H9 (cell line): ENCODE measurements around the gene RAD18. TPM values are rescaled to one million over a fixed set of nuclear protein-coding genes. Genes with fewer than 3 reads are reported as not detected.

ENCODE experiments used
- DNase-seq: peaks from one replicate; pipeline ENCODE4 v3.0.0-alpha.2; 2017
- H2AFZ ChIP-seq: one replicate; pipeline ENCODE4 v1.6.1; 2013; ENCODE audit warnings: mild to moderate bottlenecking, low read length, control low read depth, moderate library complexity
- H2AK5ac ChIP-seq: 2 replicates; pipeline ENCODE4 v1.6.1; 2013; ENCODE audit warnings: low read length, control low read depth, mixed read lengths; ENCODE audit not compliant: insufficient read length
- H2BK120ac ChIP-seq: one replicate; pipeline ENCODE4 v1.6.1; 2013; ENCODE audit warnings: low read depth, mild to moderate bottlenecking, low read length, control low read depth, inconsistent platforms; ENCODE audit not compliant: poor library complexity, severe bottlenecking
- H2BK12ac ChIP-seq: 2 replicates; pipeline ENCODE4 v1.6.1; 2013; ENCODE audit warnings: low read length, control low read depth, mixed read lengths, low read depth; ENCODE audit not compliant: insufficient read length
- H2BK15ac ChIP-seq: 2 replicates; pipeline ENCODE4 v1.6.1; 2013; ENCODE audit warnings: low read depth, low read length, control low read depth
- H2BK20ac ChIP-seq: one replicate; pipeline ENCODE4 v1.6.1; 2013; ENCODE audit warnings: low read depth, mild to moderate bottlenecking, low read length, control low read depth, inconsistent platforms; ENCODE audit not compliant: poor library complexity, severe bottlenecking
- H2BK5ac ChIP-seq: 2 replicates; pipeline ENCODE4 v1.6.1; 2013; ENCODE audit warnings: low read length, control low read depth, mixed read lengths; ENCODE audit not compliant: insufficient read length
- H3K14ac ChIP-seq: 2 replicates; pipeline ENCODE4 v1.6.1; 2013; ENCODE audit warnings: low read length, control low read depth; ENCODE audit not compliant: insufficient read depth
- H3K18ac ChIP-seq: 2 replicates; pipeline ENCODE4 v1.6.1; 2013; ENCODE audit warnings: low read depth, mild to moderate bottlenecking, mixed read lengths, low read length, control low read depth; ENCODE audit not compliant: insufficient read length
- H3K23ac ChIP-seq: 2 replicates; pipeline ENCODE4 v1.6.1; 2013; ENCODE audit warnings: low read length, control low read depth, mixed read lengths, low read depth; ENCODE audit not compliant: insufficient read length
- H3K23me2 ChIP-seq: 2 replicates; pipeline ENCODE4 v1.6.1; 2013; ENCODE audit warnings: low read depth, mild to moderate bottlenecking, mixed read lengths, low read length, control low read depth; ENCODE audit not compliant: insufficient read length, poor library complexity, severe bottlenecking
- H3K27ac ChIP-seq: 2 replicates; pipeline ENCODE4 v1.5.1; 2013; ENCODE audit warnings: low read length, control low read depth, mixed read lengths, low read depth; ENCODE audit not compliant: insufficient read length
- H3K27me3 ChIP-seq: 2 replicates; pipeline ENCODE4 v1.6.1; 2013; ENCODE audit warnings: low read length, control low read depth, inconsistent platforms; ENCODE audit not compliant: insufficient read depth
- H3K4ac ChIP-seq: 2 replicates; pipeline ENCODE4 v1.6.1; 2013; ENCODE audit warnings: low read depth, mild to moderate bottlenecking, control low read depth, inconsistent platforms, low read length, moderate library complexity
- H3K4me1 ChIP-seq: 2 replicates; pipeline ENCODE4 v1.6.1; 2013; ENCODE audit warnings: low read length, control low read depth, inconsistent platforms; ENCODE audit not compliant: insufficient read depth
- H3K4me2 ChIP-seq: 2 replicates; pipeline ENCODE4 v1.6.1; 2013; ENCODE audit warnings: low read length, control low read depth, mixed read lengths; ENCODE audit not compliant: insufficient read length, insufficient read depth
- H3K56ac ChIP-seq: 2 replicates; pipeline ENCODE4 v1.6.1; 2013; ENCODE audit warnings: low read depth, mild to moderate bottlenecking, mixed read lengths, low read length, control low read depth; ENCODE audit not compliant: insufficient read length
- H3K79me1 ChIP-seq: 2 replicates; pipeline ENCODE4 v1.6.1; 2013; ENCODE audit warnings: low read depth, mild to moderate bottlenecking, moderate library complexity, low read length, control low read depth, inconsistent platforms; ENCODE audit not compliant: insufficient read depth, poor library complexity, severe bottlenecking
- H3K79me2 ChIP-seq: 2 replicates; pipeline ENCODE4 v1.6.1; 2013; ENCODE audit warnings: low read length, control low read depth, inconsistent platforms; ENCODE audit not compliant: insufficient read depth
- H3K9ac ChIP-seq: 2 replicates; pipeline ENCODE4 v1.6.1; 2013; ENCODE audit warnings: low read length, control low read depth, mixed read lengths; ENCODE audit not compliant: insufficient read length; ENCODE audit errors: extremely low read depth
- H3K9me3 ChIP-seq: one replicate; pipeline ENCODE4 v1.6.1; 2013; ENCODE audit warnings: low read depth, low read length, inconsistent platforms; ENCODE audit not compliant: control insufficient read depth
- H3T11ph ChIP-seq: one replicate; pipeline ENCODE4 v1.6.1; 2013; ENCODE audit warnings: mild to moderate bottlenecking, low read length, control low read depth, inconsistent platforms
- H4K20me1 ChIP-seq: one replicate; pipeline ENCODE4 v1.6.1; 2013; ENCODE audit not compliant: control insufficient read depth, insufficient read length, insufficient read depth
- H4K5ac ChIP-seq: 2 replicates; pipeline ENCODE4 v1.6.1; 2013; ENCODE audit warnings: low read depth, mild to moderate bottlenecking, mixed read lengths, low read length, control low read depth; ENCODE audit not compliant: insufficient read length
- H4K8ac ChIP-seq: replicated peaks from 2 replicates; pipeline ENCODE4 v1.6.1; 2013; ENCODE audit warnings: low read length, control low read depth, mixed read lengths, low read depth; ENCODE audit not compliant: insufficient read length
- H4K91ac ChIP-seq: 2 replicates; pipeline ENCODE4 v1.6.1; 2013; ENCODE audit warnings: low read depth, mild to moderate bottlenecking, moderate library complexity, mixed read lengths, low read length, control low read depth; ENCODE audit not compliant: insufficient read length
- H3K27ac Mint-ChIP-seq, 3 experiments: 2 replicates in 2 of 3; 3 replicates in 1 of 3; pipeline ENCODE4 v1.8.0; 2020 to 2021; ENCODE audit warnings: mixed read lengths in 3 of 3, mild to moderate bottlenecking in 1 of 3, moderate library complexity in 1 of 3
- H3K27me3 Mint-ChIP-seq: 2 replicates; pipeline ENCODE4 v1.8.0; 2021; ENCODE audit warnings: low read depth, mild to moderate bottlenecking, moderate library complexity, mixed read lengths
- H3K36me3 Mint-ChIP-seq, 3 experiments: 2 replicates in 2 of 3; 3 replicates in 1 of 3; pipeline ENCODE4 v1.8.0; 2020 to 2021; ENCODE audit warnings: low read depth in 3 of 3, mixed read lengths in 3 of 3; ENCODE audit not compliant: insufficient read depth in 1 of 3
- H3K4me1 Mint-ChIP-seq, 2 experiments: 2 replicates each; pipeline ENCODE4 v1.8.0; 2020; ENCODE audit warnings: mixed read lengths in 2 of 2
- H3K4me3 Mint-ChIP-seq, 2 experiments: 2 replicates in 1 of 2; 3 replicates in 1 of 2; pipeline ENCODE4 v1.8.0; 2020 to 2021; ENCODE audit warnings: mild to moderate bottlenecking in 2 of 2, mixed read lengths in 2 of 2, moderate library complexity in 1 of 2
- H3K9me3 Mint-ChIP-seq, 2 experiments: 2 replicates in 1 of 2; 3 replicates in 1 of 2; pipeline ENCODE4 v1.8.0; 2020; ENCODE audit warnings: mild to moderate bottlenecking in 2 of 2, mixed read lengths in 2 of 2, moderate library complexity in 1 of 2
- CTCF ChIP-seq: fragments of 200-600 bp; sonication (generic); conservative IDR thresholded peaks from 3 replicates; pipeline ENCODE4 v1.8.0; 2021; ENCODE audit warnings: antibody characterized with exemption, mild to moderate bottlenecking
- WGBS: extraction: QIAGEN DNeasy Blood & Tissue Kit; methylation state at CpG from one replicate; pipeline ENCODE4 v1.1.7; 2013; ENCODE audit warnings: missing lambda C conversion rate, low lambda C conversion rate, mixed read lengths; ENCODE audit not compliant: insufficient read length; ENCODE audit errors: extremely low coverage; 5-methylcytosine and 5-hydroxymethylcytosine counted together
- total RNA-seq: library from RNA; stranded (reverse); gene quantifications from 2 replicates; pipeline ENCODE4 v1.2.1, GENCODE V29; 2021

Gene RAD18
- total RNA-seq, 1 experiment from 2014 or later = 27.8 TPM

- no peaks in the 10 kb centered on the region for H4K20me1 ChIP-seq
- Mint-ChIP-seq H3K9me3 (no peaks in the 10 kb centered on the region; a peak in 1 of 5 replicates), H3K27ac (no peak overlapping the region), H3K4me3 (no peak overlapping the region), H3K27me3 (no peaks in the 10 kb centered on the region), H3K4me1 (peaks cover 8 to 14% of the 10 kb centered on the region in 2 experiments), H3K36me3 (no peaks in the 10 kb centered on the region)
- H4K8ac ChIP-seq = no peak overlapping the region
- no peak for TF ChIP-seq CTCF
- H2BK12ac ChIP-seq = no peak overlapping the region
- WGBS = no CpG with 5 or more reads among the region's 3 CpGs
- H3K14ac ChIP-seq = no peak overlapping the region
- no peak overlapping the region for H3T11ph ChIP-seq
- H2BK20ac ChIP-seq = no peak overlapping the region
- H3K4me2 ChIP-seq = no peak overlapping the region
- H3K79me1 ChIP-seq = no peaks in the 10 kb centered on the region
- H3K9me3 ChIP-seq = no peaks in the 10 kb centered on the region
- H3K4ac ChIP-seq = no peak overlapping the region
- H3K23ac ChIP-seq = no peak overlapping the region
- no peaks in the 10 kb centered on the region for H3K23me2 ChIP-seq
- H3K56ac ChIP-seq = no peak overlapping the region
- H2BK120ac ChIP-seq = no peak overlapping the region
- no peak overlapping the region for H2BK15ac ChIP-seq
- H2AFZ ChIP-seq = no peak overlapping the region
- no peaks in the 10 kb centered on the region for H3K27me3 ChIP-seq
- H4K5ac ChIP-seq = no peak overlapping the region
- H3K9ac ChIP-seq = no peak overlapping the region
- H3K18ac ChIP-seq = no peak overlapping the region
- no peaks in the 10 kb centered on the region for H3K79me2 ChIP-seq
- H2AK5ac ChIP-seq = no peak overlapping the region
- no peak for DNase-seq
- H3K27ac ChIP-seq = no peak overlapping the region
- H2BK5ac ChIP-seq = no peak overlapping the region
- H4K91ac ChIP-seq = no peak overlapping the region
- H3K4me1 ChIP-seq = peaks cover 5% of the 10 kb centered on the region; the same call in 1 of the 2 replicates
Measured at GRCh38 chr3:8841472-8841871, 121.8 kb downstream of the RAD18 start.
